ENCODE results near the gene SLC44A1. TPM values are rescaled to one million over a fixed set of nuclear protein-coding genes. Genes with fewer than 3 reads are reported as not detected.

The SLC44A1 gene
- total RNA-seq, 1 donor from 2014 or later: 69.7 TPM

- H3K27ac Mint-ChIP-seq (ENCODE audit: unreplicated experiment): peak overlapping the region; percentile 14
- DNase-seq (ENCODE audit: low spot score): no peak
- no peaks in the 10 kb centered on the region for H3K9me3 Mint-ChIP-seq (ENCODE audit: unreplicated experiment)
- no peak overlapping the region for H3K4me3 Mint-ChIP-seq (ENCODE audit: unreplicated experiment)
- peaks cover 5% of the 10 kb centered on the region for H3K27me3 Mint-ChIP-seq (ENCODE audit: unreplicated experiment)
- TF ChIP-seq, protein P1, sequence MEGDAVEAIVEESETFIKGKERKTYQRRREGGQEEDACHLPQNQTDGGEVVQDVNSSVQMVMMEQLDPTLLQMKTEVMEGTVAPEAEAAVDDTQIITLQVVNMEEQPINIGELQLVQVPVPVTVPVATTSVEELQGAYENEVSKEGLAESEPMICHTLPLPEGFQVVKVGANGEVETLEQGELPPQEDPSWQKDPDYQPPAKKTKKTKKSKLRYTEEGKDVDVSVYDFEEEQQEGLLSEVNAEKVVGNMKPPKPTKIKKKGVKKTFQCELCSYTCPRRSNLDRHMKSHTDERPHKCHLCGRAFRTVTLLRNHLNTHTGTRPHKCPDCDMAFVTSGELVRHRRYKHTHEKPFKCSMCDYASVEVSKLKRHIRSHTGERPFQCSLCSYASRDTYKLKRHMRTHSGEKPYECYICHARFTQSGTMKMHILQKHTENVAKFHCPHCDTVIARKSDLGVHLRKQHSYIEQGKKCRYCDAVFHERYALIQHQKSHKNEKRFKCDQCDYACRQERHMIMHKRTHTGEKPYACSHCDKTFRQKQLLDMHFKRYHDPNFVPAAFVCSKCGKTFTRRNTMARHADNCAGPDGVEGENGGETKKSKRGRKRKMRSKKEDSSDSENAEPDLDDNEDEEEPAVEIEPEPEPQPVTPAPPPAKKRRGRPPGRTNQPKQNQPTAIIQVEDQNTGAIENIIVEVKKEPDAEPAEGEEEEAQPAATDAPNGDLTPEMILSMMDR (IDR thresholded peaks at IDR 0.05; ENCODE audit: unreplicated experiment): no peak
- H3K4me1 Mint-ChIP-seq (ENCODE audit: unreplicated experiment): peaks cover 7% of the 10 kb centered on the region
- no peaks in the 10 kb centered on the region for H3K36me3 Mint-ChIP-seq (ENCODE audit: low read depth, unreplicated experiment)
These were observed 86.3 kb downstream of the SLC44A1 start for GRCh38 chr9:105330755-105331154.

- TF ChIP-seq, protein P1 (IDR thresholded peaks at IDR 0.05; ENCODE audit: unreplicated experiment): no peak
- H3K9me3 Mint-ChIP-seq (ENCODE audit: unreplicated experiment): no peaks in the 10 kb centered on the region
- H3K27me3 Mint-ChIP-seq (ENCODE audit: unreplicated experiment): peaks cover 5% of the 10 kb centered on the region
- no peak overlapping the region for H3K4me3 Mint-ChIP-seq (ENCODE audit: unreplicated experiment)
- no peak for DNase-seq (ENCODE audit: low spot score)
- no peak overlapping the region for H3K27ac Mint-ChIP-seq (ENCODE audit: unreplicated experiment)
- no peaks in the 10 kb centered on the region for H3K36me3 Mint-ChIP-seq (ENCODE audit: low read depth, unreplicated experiment)
- peaks cover 7% of the 10 kb centered on the region for H3K4me1 Mint-ChIP-seq (ENCODE audit: unreplicated experiment)
These were observed 86.7 kb downstream of the SLC44A1 start for GRCh38 chr9:105331160-105331559.

DNA sequence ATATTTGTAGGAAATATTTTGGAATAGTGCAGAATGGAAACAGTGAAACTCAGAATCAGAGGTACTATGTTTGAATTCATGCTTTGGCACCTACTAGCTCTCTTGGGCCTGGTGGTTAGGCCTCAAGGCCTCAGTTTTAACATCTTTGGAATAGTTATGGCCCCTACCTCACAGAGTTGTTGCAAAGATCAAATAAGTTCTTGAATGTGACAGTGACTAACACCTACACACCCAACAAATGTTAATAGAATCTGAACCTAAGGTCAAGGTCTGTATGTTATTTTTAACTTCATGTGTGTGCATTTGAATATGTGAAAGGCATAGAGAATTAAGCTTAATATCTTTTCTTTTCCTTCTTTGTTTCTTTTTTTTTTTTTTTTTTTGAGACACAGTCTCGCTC lies 87.3 kb downstream of the SLC44A1 start:
- peaks cover 5% of the 10 kb centered on the region for H3K27me3 Mint-ChIP-seq (ENCODE audit: unreplicated experiment)
- no peak overlapping the region for H3K27ac Mint-ChIP-seq (ENCODE audit: unreplicated experiment)
- no peak for DNase-seq (ENCODE audit: low spot score)
- TF ChIP-seq, protein P1 (IDR thresholded peaks at IDR 0.05; ENCODE audit: unreplicated experiment): no peak
- H3K36me3 Mint-ChIP-seq (ENCODE audit: low read depth, unreplicated experiment): peaks cover under 1% of the 10 kb centered on the region
- H3K4me3 Mint-ChIP-seq (ENCODE audit: unreplicated experiment): no peak overlapping the region
- H3K9me3 Mint-ChIP-seq (ENCODE audit: unreplicated experiment): no peaks in the 10 kb centered on the region
- peaks cover 7% of the 10 kb centered on the region for H3K4me1 Mint-ChIP-seq (ENCODE audit: unreplicated experiment)

GRCh38 chr9:105332471-105332870 lies 88.0 kb downstream of the SLC44A1 start:
- no peak for DNase-seq (ENCODE audit: low spot score)
- Mint-ChIP-seq H3K9me3 (ENCODE audit: unreplicated experiment) (no peaks in the 10 kb centered on the region), H3K27me3 (ENCODE audit: unreplicated experiment) (peaks cover 3% of the 10 kb centered on the region), H3K27ac (ENCODE audit: unreplicated experiment) (no peak overlapping the region), H3K4me1 (ENCODE audit: unreplicated experiment) (peaks cover 7% of the 10 kb centered on the region), H3K4me3 (ENCODE audit: unreplicated experiment) (no peak overlapping the region), H3K36me3 (ENCODE audit: low read depth, unreplicated experiment) (peaks cover 8% of the 10 kb centered on the region)
- TF ChIP-seq, protein P1 (IDR thresholded peaks at IDR 0.05; ENCODE audit: unreplicated experiment): no peak

DNA sequence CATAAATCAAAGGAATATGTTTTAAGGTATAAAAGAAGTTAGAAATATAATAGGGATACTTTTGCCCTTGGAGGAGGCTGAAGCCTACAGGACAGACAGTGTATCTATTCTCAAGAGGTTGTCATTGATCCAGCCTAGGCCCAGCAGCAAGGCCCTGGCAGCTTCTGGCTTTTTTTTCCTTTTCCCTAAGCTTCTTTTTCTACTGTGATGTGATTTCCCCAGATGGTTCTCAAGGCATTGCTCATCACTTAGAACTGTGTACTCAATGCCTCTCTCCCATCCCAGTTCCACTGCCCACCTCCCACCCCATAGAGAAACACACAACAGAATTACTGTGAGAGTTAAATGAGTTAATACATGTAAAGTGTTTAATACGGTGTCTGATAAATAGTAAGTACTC lies 88.6 kb downstream of the SLC44A1 start:
- TF ChIP-seq, protein P1 (IDR thresholded peaks at IDR 0.05; ENCODE audit: unreplicated experiment): no peak
- Mint-ChIP-seq H3K9me3 (ENCODE audit: unreplicated experiment) (no peaks in the 10 kb centered on the region), H3K4me1 (ENCODE audit: unreplicated experiment) (peaks cover 7% of the 10 kb centered on the region), H3K27me3 (ENCODE audit: unreplicated experiment) (peaks cover 2% of the 10 kb centered on the region), H3K27ac (ENCODE audit: unreplicated experiment) (no peak overlapping the region), H3K36me3 (ENCODE audit: low read depth, unreplicated experiment) (peaks cover 11% of the 10 kb centered on the region), H3K4me3 (ENCODE audit: unreplicated experiment) (no peak overlapping the region)
- no peak for DNase-seq (ENCODE audit: low spot score)

All from endothelial cell (in vitro differentiated cells).